Effector CD8-positive, alpha-beta T cell (primary cell): Measurements from ENCODE around the gene DFFB.

Source experiments
- DNase-seq: peaks from one replicate; lab custom pipeline; 2025; lab: John Stamatoyannopoulos, UW

DFFB gene

GRCh38 chr1:3872546-3872945 lies 15.3 kb downstream of the DFFB start:
- no peak for DNase-seq

DNA sequence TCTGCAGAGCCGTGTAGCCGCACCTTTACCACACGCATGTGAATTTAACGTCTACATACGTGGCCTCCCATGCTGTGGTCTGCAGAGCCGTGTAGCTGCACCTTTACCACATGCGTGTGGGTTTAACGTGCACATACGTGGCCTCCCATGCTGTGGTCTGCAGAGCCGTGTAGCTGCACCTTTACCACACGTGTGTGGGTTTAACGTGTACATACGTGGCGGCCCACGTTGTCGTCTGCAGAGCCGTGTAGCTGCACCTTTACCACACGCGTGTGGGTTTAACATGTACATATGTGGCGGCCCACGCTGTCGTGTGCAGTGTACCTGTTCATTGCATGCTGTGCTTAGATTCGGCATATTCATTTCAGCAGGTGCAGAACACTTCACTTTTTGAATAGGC lies 17.5 kb downstream of the DFFB start:
- no peak for DNase-seq

GRCh38 chr1:3876716-3877115 lies 19.4 kb downstream of the DFFB start:
- DNase-seq: no peak

- DNase-seq: no peak
These were observed 21.8 kb downstream of the DFFB start for GRCh38 chr1:3879099-3879498.

DNA sequence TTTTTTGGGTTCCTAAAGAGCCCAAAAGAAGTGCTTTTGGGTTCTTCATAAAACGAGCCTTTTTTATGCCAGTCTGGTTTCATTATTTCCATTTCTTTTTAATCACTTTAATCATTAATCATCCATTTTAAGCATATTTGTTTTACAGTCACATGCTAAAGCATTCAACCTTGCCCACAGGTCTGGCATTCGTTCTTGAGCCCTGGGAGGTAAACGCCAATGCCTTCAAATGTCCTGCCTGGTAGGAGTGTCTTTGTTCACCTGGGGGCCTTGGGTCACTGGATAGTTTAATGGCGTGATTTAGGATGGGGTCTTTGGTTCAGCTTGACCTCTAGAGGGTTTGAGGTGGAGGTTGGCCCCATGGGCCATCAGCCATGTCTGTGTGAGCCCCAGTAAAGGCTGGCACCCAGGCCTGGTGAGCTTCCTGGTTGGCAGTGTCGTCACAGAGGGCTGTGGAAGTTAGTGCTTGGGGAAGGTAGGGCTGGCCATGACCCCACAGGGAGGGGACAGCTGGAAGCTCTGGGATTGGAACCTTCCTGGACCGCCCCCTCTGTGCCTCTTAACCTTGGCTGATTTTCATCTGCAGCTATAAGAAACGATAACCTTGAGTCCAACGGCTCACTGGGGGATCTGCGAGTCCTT lies 22.6 kb downstream of the DFFB start:
- DNase-seq: no peak

DNA sequence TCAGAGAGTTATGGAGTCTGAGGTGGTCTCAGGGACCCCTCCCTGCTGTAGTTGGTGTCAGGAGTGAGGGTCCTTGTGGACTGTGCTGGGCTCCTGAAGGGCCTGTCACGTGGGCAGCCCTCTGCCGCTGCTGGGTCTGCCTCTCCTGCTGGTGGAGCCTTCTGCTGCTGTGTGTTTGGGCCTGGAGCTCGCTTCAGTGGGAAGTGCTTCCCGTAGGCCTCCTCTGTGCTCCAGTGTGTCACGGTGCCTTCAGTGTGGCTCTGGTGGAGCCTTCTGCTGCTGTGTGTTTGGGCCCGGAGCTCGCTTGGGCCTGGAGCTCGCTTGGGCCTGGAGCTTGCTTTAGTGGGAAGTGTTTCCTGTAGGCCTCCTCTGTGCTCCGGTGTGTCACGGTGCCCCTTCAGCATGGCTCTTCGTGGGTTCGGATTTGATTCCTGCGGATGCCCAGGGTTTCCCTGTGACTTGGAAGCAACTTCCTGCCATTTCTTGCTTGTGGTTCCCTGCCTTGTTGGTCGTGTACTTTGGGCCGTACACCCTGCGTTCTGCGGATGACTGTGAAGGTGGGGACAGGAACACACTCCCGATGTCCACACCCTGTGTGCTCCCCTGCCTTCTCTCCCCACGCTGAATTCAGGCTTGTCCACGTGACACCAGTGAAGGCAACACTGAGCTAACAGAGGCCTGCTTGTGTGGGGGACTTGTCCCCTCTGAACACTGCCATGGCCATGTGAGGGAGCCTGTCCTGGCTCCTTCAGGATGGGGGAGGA lies 23.3 kb downstream of the DFFB start:
- no peak for DNase-seq

DNA sequence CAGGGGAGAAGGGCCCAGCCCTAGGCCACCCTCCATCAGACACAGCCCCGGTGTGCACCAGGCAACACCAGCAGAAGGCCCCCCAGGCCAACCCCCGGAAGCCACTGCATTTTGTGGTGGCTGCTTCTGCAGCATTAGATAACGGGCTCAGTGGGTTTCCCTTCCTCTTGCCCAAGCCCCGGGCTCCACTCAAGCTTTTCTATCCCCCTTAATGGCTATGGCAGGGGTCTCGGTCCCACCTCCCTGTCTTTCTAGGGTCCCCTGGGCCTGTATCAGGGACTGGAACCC lies 23.9 kb downstream of the DFFB start:
- no peak for DNase-seq

GRCh38 chr1:3883194-3883925 lies 26.1 kb downstream of the DFFB start:
- DNase-seq: no peak

DNA sequence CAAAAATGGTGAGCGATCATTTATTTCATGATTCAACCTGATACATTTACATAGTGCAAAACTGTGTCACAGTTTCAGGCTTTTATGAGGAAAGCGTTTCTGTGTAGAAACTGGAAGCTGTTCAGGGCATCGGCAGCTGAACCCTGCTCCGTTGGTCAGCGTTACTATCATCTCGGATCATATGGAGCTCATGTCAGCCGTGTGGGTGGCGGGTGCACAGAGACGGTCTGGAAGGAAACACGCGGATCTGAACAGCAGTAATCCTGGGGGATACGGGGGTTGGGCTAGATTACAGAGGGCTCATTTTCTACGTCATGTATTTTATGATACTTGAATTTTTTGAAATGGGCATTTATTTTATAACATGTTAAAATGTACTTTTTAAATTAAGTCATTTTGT lies 27.7 kb downstream of the DFFB start:
- no peak for DNase-seq

GRCh38 chr1:3885611-3886010 lies 28.3 kb downstream of the DFFB start:
- no peak for DNase-seq

- DNase-seq: no peak
These were observed 28.9 kb downstream of the DFFB start for GRCh38 chr1:3886106-3886670.

- no peak for DNase-seq
These were observed 29.4 kb downstream of the DFFB start for GRCh38 chr1:3886691-3887090.

DNA sequence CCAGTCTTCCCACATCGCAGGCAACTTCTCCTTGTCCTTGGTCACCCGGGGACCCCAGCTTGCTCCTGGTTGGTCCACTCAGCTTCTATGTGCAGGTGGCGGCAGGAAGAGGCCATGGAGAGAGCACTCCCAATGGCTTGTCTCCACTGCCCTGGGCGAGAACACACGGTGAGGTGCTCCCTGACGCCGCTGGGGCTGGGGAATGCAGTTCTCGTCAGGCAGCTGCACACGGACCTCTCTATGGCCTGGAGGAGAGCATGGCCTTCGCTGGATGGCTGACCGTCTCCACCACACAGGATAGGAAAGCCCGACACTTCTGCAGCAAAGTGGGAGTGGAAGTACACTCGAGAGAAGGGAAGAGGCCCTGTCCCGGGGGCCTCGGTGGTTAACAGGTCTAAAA lies 31.0 kb downstream of the DFFB start:
- DNase-seq: no peak

GRCh38 chr1:3889936-3890335 lies 32.7 kb downstream of the DFFB start:
- DNase-seq: no peak

- no peak for DNase-seq
These were observed 33.4 kb downstream of the DFFB start for GRCh38 chr1:3890389-3891328.

GRCh38 chr1:3891329-3891865 lies 34.1 kb downstream of the DFFB start:
- no peak for DNase-seq

GRCh38 chr1:3892748-3893147 lies 35.5 kb downstream of the DFFB start:
- DNase-seq: no peak

GRCh38 chr1:3893190-3893589 lies 35.9 kb downstream of the DFFB start:
- no peak for DNase-seq

DNA sequence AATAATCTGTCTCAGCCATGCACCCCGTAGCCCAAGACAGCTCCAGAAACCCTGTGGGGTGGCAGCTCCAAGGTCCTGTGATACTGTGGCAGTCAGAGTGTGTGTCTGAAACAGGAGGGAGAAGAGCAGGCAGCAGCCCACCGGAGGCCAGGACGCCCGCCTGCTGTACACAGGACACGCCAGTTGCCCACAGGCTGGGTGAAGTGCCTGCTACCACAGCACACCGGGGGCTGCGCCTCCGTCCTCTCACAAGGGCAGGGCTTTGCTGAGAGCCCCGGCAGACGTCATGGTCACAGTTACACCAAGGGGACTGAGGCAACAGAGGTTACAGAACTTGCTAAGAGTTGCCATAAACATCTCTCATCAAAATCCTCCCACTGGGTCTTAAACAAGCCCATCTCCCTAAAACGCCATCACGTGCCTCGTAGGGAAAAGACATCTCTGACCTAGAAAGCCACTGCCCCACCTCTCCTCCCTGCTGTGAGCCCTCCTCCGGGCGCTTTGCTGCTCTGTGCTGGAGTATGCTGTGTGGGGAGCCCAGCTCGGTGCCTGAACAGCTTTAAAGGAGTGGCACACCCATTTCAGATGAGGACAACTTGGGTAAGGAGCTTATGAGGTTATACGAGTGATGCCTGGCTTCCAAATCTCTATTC lies 37.5 kb downstream of the DFFB start:
- no peak for DNase-seq

DNA sequence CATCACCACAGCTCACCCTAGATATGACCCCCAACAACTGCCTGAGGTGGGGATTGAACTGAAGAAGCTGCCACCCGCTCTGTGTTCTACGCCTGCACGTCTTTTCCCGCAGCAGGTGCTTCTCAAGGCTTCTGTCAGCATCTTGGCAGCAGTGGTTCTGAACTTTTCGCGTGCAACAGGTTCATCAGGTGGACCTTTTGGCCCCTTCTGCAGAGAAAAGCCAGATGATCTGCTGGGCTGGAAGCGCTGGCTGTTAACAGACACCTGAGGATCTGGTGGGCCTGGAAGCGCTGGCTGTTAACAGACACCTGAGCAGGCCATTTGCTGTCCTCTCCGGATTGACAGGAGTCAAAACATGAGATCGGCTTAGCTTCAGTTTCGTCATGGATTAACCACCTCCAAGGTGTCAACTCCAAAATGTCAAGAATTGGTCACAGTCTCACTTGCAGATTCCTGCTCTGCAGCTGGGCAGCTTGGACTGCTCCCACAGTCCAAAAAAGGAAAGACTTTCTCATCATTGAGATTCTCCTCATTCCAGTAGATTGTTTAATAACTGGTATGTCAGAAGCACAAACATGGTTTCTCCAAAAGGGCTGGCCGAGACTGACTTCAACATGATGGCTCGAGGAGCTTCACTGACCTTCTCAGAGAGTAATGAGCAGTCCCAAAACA lies 38.1 kb downstream of the DFFB start:
- DNase-seq: no peak

- DNase-seq: no peak
These were observed 38.7 kb downstream of the DFFB start for GRCh38 chr1:3895951-3896325.
